A549 (cell line): ENCODE results near the gene KCNH8. TPM values are rescaled to one million over a fixed set of nuclear protein-coding genes. Genes with fewer than 3 reads are reported as not detected.

ENCODE experiments used
- ATAC-seq, 2 experiments: fragments of 200-7000 bp in 1 of 2; fragments of >200 bp in 1 of 2; cut with Nextera tagmentation in 1 of 2; cut with Tn5 transposase in 1 of 2; 3 replicates each; pipeline versions ENCODE4 v1.8.0 to v1.9.1; 2018 to 2020; ENCODE audit warnings: mild to moderate bottlenecking in 1 of 2, moderate library complexity in 1 of 2
- CTCF ChIA-PET: fragments of 300-600 bp; sonication (Branson Sonifier 250); formaldehyde crosslinking; extraction: SDS; loops from one replicate; lab custom pipeline; 2021; ENCODE audit warnings: antibody characterized with exemption, inconsistent platforms; lab: Yijun Ruan, JAX
- POLR2A ChIA-PET: fragments of 350-600 bp; formaldehyde crosslinking; extraction: SDS; loops from one replicate; lab custom pipeline; 2021; ENCODE audit warnings: antibody characterized with exemption, inconsistent platforms; lab: Yijun Ruan, JAX
- DNase-seq, 2 experiments: peaks; one replicate each; pipeline versions ENCODE4 v3.0.0 to v3.0.0-alpha.2; 2011 to 2016; ENCODE audit warnings: low read depth in 1 of 2, low spot score in 1 of 2
- FAIRE-seq: peaks from 2 replicates; lab custom pipeline; 2011; peaks lifted over from hg19 to GRCh38; lab: Jason Lieb, UNC
- H3K27ac ChIP-seq, 2 experiments: fragments of >200 bp; sonication (Bioruptor Twin); formaldehyde crosslinking; 3 replicates each; pipeline ENCODE4 v1.5.1; 2016 to 2017
- H3K4me1 ChIP-seq: fragments of >200 bp; sonication (Bioruptor Twin); formaldehyde crosslinking; 3 replicates; pipeline ENCODE4 v1.6.1; 2016
- H3K4me2 ChIP-seq: fragments of >200 bp; sonication (Bioruptor Twin); formaldehyde crosslinking; 3 replicates; pipeline ENCODE4 v1.6.1; 2016
- H3K4me3 ChIP-seq: fragments of >200 bp; sonication (Bioruptor Twin); formaldehyde crosslinking; 3 replicates; pipeline ENCODE4 v1.5.1; 2016
- H3K9me3 ChIP-seq: fragments of >200 bp; sonication (Bioruptor Twin); formaldehyde crosslinking; 3 replicates; pipeline ENCODE4 v1.6.1; 2016
- CEBPB ChIP-seq, 2 experiments: fragments of >200 bp in 1 of 2; sonication (Bioruptor Twin) in 1 of 2; formaldehyde crosslinking in 1 of 2; IDR thresholded peaks; 2 replicates each; pipeline ENCODE4 v1.6.1; 2012 to 2016
- EP300 ChIP-seq, 2 experiments: fragments of >200 bp; sonication (Bioruptor Twin); formaldehyde crosslinking; IDR thresholded peaks; 2 replicates in 1 of 2; 3 replicates in 1 of 2; pipeline ENCODE4 v1.6.1; 2016 to 2017
- FOSL2 ChIP-seq, 2 experiments: fragments of 450-650 bp in 1 of 2; fragments of >200 bp in 1 of 2; sonication (Bioruptor Twin) in 1 of 2; formaldehyde crosslinking; IDR thresholded peaks; 2 replicates each; pipeline versions ENCODE4 v1.5.0 to v1.6.1; 2016 to 2020; ENCODE audit warnings: mild to moderate bottlenecking in 1 of 2, moderate library complexity in 1 of 2
- HOXA7 ChIP-seq: fragments of 250-450 bp; sonication (Bioruptor Pico); IDR thresholded peaks from 2 replicates; pipeline ENCODE4 v1.5.0; 2020; ENCODE audit warnings: mild to moderate bottlenecking, moderate library complexity
- HOXB13 ChIP-seq: fragments of 250-450 bp; sonication (Bioruptor Pico); IDR thresholded peaks from 2 replicates; pipeline ENCODE4 v1.5.0; 2020; ENCODE audit warnings: low read depth, mild to moderate bottlenecking, moderate library complexity
- JUN ChIP-seq, 2 experiments: fragments of >200 bp; sonication (Bioruptor Twin); formaldehyde crosslinking; IDR thresholded peaks; 2 replicates in 1 of 2; 3 replicates in 1 of 2; pipeline ENCODE4 v1.6.1; 2016 to 2017
- MAFK ChIP-seq: fragments of 450-650 bp; IDR thresholded peaks from 2 replicates; pipeline ENCODE4 v1.6.1; 2014; ENCODE audit not compliant: partially characterized antibody
- MYC ChIP-seq: IDR thresholded peaks from 2 replicates; pipeline ENCODE4 v1.6.1; 2012; ENCODE audit warnings: mild to moderate bottlenecking, inconsistent platforms, low read length, improper control_type of control experiment, borderline replicate concordance
- RARB ChIP-seq: fragments of 250-450 bp; sonication (Bioruptor Pico); IDR thresholded peaks from 2 replicates; pipeline ENCODE4 v1.8.0; 2021; ENCODE audit warnings: mild to moderate bottlenecking, moderate library complexity
- RFX5 ChIP-seq: fragments of 450-650 bp; IDR thresholded peaks from 2 replicates; pipeline ENCODE4 v1.7.1; 2014; ENCODE audit warnings: antibody characterized with exemption, mild to moderate bottlenecking, moderate library complexity
- TP53 ChIP-seq: fragments of 250-450 bp; sonication (Bioruptor Pico); IDR thresholded peaks from 2 replicates; pipeline ENCODE4 v1.5.0; 2021; ENCODE audit warnings: mild to moderate bottlenecking, moderate library complexity
- ZC3H11A ChIP-seq: fragments of 450-650 bp; IDR thresholded peaks from 2 replicates; pipeline ENCODE4 v1.6.1; 2014; ENCODE audit warnings: antibody characterized with exemption, mild to moderate bottlenecking
- ZSCAN20 ChIP-seq: fragments of 250-450 bp; sonication (Bioruptor Pico); IDR thresholded peaks from 2 replicates; pipeline ENCODE4 v1.8.0; 2022; ENCODE audit warnings: mild to moderate bottlenecking, moderate library complexity
- WGBS: methylation state at CpG from one replicate; pipeline ENCODE4 v1.1.6; 2017; ENCODE audit errors: missing lambda C conversion rate; 5-methylcytosine and 5-hydroxymethylcytosine counted together
- polyA plus RNA-seq, 4 experiments: library from polyadenylated mRNA; depleted of rRNA in 3 of 4; stranded (reverse); fragments of >200 nt; fragmentation: RNase III in 1 of 4; extraction: RNeasy Plus Mini Kit Qiagen cat#74134 plus additional on column Dnase treatment in 1 of 4; gene quantifications; 2 replicates in 3 of 4; 3 replicates in 1 of 4; pipeline ENCODE4 v1.2.3, GENCODE V29; 2011 to 2017
- TF ChIP-seq, protein P1 (sequence below): fragments of 200-600 bp; sonication (generic); IDR thresholded peaks from 2 replicates; pipeline ENCODE4 v1.6.1; 2016; ENCODE audit warnings: antibody characterized with exemption, mild to moderate bottlenecking, moderate library complexity
- TF ChIP-seq, protein P2 (sequence below): fragments of >200 bp; sonication (Bioruptor Twin); formaldehyde crosslinking; IDR thresholded peaks from 3 replicates; pipeline ENCODE4 v1.5.1; 2016

The KCNH8 gene
- polyA plus RNA-seq, 2 of the 4 experiments (the other 2 are of a cell fraction) = 0.03 TPM; not detected in 1

GRCh38 chr3:19104459-19104858 lies 43.9 kb upstream of the KCNH8 start:
- DNase-seq (no peak), FAIRE-seq (no peak), ATAC-seq (no peak)
- Histone ChIP-seq H3K4me2 (no peak overlapping the region), H3K4me3 (no peak overlapping the region), H3K4me1 (no peaks in the 10 kb centered on the region), H3K27ac (no peak overlapping the region), H3K9me3 (no peaks in the 10 kb centered on the region)
- no peak for TF ChIP-seq JUN (IDR thresholded peaks at IDR 0.05)
- TF ChIP-seq ZC3H11A = no peak
- TF ChIP-seq RFX5 = no peak
- TF ChIP-seq HOXA7 (CRISPR knock-in tag) = no peak
- TF ChIP-seq HOXB13 (CRISPR knock-in tag) = no peak
- TF ChIP-seq MYC = no peak
- no peak for TF ChIP-seq FOSL2 (IDR thresholded peaks at IDR 0.05)
- no peak for TF ChIP-seq FOSL2 (CRISPR knock-in tag; IDR thresholded peaks at IDR 0.05)
- no peak for TF ChIP-seq RARB (CRISPR knock-in tag)
- TF ChIP-seq EP300 (IDR thresholded peaks at IDR 0.05) = no peak
- no peak for TF ChIP-seq MAFK
- TF ChIP-seq, protein P1, sequence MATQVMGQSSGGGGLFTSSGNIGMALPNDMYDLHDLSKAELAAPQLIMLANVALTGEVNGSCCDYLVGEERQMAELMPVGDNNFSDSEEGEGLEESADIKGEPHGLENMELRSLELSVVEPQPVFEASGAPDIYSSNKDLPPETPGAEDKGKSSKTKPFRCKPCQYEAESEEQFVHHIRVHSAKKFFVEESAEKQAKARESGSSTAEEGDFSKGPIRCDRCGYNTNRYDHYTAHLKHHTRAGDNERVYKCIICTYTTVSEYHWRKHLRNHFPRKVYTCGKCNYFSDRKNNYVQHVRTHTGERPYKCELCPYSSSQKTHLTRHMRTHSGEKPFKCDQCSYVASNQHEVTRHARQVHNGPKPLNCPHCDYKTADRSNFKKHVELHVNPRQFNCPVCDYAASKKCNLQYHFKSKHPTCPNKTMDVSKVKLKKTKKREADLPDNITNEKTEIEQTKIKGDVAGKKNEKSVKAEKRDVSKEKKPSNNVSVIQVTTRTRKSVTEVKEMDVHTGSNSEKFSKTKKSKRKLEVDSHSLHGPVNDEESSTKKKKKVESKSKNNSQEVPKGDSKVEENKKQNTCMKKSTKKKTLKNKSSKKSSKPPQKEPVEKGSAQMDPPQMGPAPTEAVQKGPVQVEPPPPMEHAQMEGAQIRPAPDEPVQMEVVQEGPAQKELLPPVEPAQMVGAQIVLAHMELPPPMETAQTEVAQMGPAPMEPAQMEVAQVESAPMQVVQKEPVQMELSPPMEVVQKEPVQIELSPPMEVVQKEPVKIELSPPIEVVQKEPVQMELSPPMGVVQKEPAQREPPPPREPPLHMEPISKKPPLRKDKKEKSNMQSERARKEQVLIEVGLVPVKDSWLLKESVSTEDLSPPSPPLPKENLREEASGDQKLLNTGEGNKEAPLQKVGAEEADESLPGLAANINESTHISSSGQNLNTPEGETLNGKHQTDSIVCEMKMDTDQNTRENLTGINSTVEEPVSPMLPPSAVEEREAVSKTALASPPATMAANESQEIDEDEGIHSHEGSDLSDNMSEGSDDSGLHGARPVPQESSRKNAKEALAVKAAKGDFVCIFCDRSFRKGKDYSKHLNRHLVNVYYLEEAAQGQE = no peak
- no peak for TF ChIP-seq ZSCAN20 (CRISPR knock-in tag)
- TF ChIP-seq TP53 = no peak
- ChIA-PET POLR2A (no interaction called here), CTCF (no interaction called here)

DNA sequence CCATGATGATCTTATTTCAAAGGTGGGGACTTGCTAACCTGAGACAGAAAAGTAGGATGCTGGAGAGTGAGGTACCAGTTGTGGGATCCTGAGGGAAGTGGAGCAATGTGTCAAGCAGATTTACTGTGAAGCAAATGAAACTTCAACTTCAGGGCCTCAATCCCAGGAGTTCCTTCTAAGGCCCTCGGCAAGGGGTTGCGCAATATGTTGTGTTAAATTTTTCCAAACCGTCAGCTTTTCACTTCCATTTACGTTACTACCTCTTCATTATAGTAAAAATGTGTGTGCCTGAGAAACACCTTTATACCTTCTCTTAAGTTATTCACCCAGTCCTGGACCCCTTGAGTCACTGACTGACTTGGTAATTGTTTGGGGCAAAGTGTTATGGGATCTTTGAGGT lies 42.5 kb upstream of the KCNH8 start:
- H3K4me1 ChIP-seq = no peaks in the 10 kb centered on the region
- TF ChIP-seq, protein P1 = no peak
- peak; percentile 50 to 85; a peak in 3 of 4 replicates for TF ChIP-seq CEBPB (IDR thresholded peaks at IDR 0.05)
- TF ChIP-seq, all 56 proteins: peak for 1
- CTCF ChIA-PET = no interaction called here
- POLR2A ChIA-PET = no interaction called here
- FAIRE-seq = no peak
- no peak for ATAC-seq
- H3K4me3 ChIP-seq = no peak overlapping the region
- DNase-seq = no peak
- H3K4me2 ChIP-seq = no peak overlapping the region
- H3K9me3 ChIP-seq = no peaks in the 10 kb centered on the region
- no peak overlapping the region for H3K27ac ChIP-seq
- 57% methylated on average over 4 of the region's 4 CpGs for WGBS

- no peak overlapping the region for H3K4me3 ChIP-seq
- no peak for FAIRE-seq
- TF ChIP-seq, protein P2, sequence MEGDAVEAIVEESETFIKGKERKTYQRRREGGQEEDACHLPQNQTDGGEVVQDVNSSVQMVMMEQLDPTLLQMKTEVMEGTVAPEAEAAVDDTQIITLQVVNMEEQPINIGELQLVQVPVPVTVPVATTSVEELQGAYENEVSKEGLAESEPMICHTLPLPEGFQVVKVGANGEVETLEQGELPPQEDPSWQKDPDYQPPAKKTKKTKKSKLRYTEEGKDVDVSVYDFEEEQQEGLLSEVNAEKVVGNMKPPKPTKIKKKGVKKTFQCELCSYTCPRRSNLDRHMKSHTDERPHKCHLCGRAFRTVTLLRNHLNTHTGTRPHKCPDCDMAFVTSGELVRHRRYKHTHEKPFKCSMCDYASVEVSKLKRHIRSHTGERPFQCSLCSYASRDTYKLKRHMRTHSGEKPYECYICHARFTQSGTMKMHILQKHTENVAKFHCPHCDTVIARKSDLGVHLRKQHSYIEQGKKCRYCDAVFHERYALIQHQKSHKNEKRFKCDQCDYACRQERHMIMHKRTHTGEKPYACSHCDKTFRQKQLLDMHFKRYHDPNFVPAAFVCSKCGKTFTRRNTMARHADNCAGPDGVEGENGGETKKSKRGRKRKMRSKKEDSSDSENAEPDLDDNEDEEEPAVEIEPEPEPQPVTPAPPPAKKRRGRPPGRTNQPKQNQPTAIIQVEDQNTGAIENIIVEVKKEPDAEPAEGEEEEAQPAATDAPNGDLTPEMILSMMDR = no peak
- no peak for TF ChIP-seq MAFK
- WGBS = no CpG with 5 or more reads among the region's 1 CpG
- no peak for DNase-seq
- no peaks in the 10 kb centered on the region for H3K9me3 ChIP-seq
- no peak for ATAC-seq
- no peak overlapping the region for H3K27ac ChIP-seq
- ChIA-PET POLR2A (no interaction called here), CTCF (interaction anchor here (0.8 kb wide), 1 partner anchor 33 kb away, joined by 4 read pairs; no protein-coding TSS in a partner anchor)
- H3K4me1 ChIP-seq = no peaks in the 10 kb centered on the region
- no peak overlapping the region for H3K4me2 ChIP-seq
These were observed 42.0 kb upstream of the KCNH8 start for GRCh38 chr3:19106307-19106706.
